AG04450 (cell line): ENCODE results near the gene DTX3. TPM values are rescaled to one million over a fixed set of nuclear protein-coding genes. Genes with fewer than 3 reads are reported as not detected.
"Not testable (repeated sequence)": the region's sequence is repeated elsewhere in the genome, so short reads cannot be mapped to it uniquely, and the experiment has no call there.

Experiments
- CTCF ChIA-PET: fragments of 300-600, 350-600 bp; formaldehyde crosslinking; extraction: SDS; loops from one replicate; lab custom pipeline; 2022; ENCODE audit warnings: antibody characterized with exemption, inconsistent platforms; lab: Charles Lee
- POLR2A ChIA-PET: fragments of 350-600 bp; formaldehyde crosslinking; extraction: SDS; loops from one replicate; lab custom pipeline; 2021; ENCODE audit warnings: antibody characterized with exemption, inconsistent platforms; lab: Yijun Ruan, JAX
- DNase-seq: peaks from one replicate; pipeline ENCODE4 v3.0.0-alpha.2; 2011; ENCODE audit warnings: low read depth, low spot score
- H3K27ac ChIP-seq: one replicate; pipeline ENCODE4 v1.5.1; 2012; ENCODE audit warnings: low read depth, low read length, control low read depth
- H3K27me3 ChIP-seq: one replicate; pipeline ENCODE4 v1.6.0; 2012; ENCODE audit warnings: low read length; ENCODE audit not compliant: control insufficient read depth, insufficient read depth
- H3K4me3 ChIP-seq: 2 replicates; pipeline ENCODE4 v1.5.1; 2011; ENCODE audit warnings: mild to moderate bottlenecking, low read depth, low read length, control low read depth
- H3K9me3 ChIP-seq: 2 replicates; pipeline ENCODE4 v1.5.1; 2012; ENCODE audit warnings: low read length; ENCODE audit not compliant: control insufficient read depth, insufficient read depth
- polyA plus RNA-seq: library from polyadenylated mRNA; depleted of rRNA; stranded (reverse); fragments of >200 nt; gene quantifications from 2 replicates; pipeline ENCODE4 v1.2.3, GENCODE V29; 2011; rRNA removed
- TF ChIP-seq, protein P1 (sequence below): IDR thresholded peaks from 2 replicates; pipeline ENCODE4 v1.5.1; 2011; ENCODE audit warnings: low read depth, low read length, control low read depth, inconsistent platforms

Gene DTX3
- polyA plus RNA-seq, 1 experiment = 24.8 TPM

DNA sequence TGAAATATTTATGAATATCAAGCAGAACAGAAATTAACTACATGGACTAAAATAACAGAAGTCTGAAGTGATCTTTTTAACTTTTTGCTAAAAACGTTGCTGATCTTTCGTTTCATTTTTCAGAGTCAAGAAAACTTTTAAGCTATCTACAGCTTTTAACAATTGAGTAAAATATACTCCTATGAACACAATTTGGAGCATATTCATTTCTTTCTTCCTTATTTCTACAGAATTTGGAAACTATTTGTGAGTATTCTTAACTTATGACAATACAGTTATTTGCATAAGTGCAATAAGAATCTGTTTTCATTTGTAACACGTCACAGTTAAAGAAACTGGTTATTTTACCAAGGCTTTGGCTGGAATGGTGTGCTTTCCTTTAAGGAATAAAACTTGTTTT is 49.4 kb downstream of the DTX3 start:
- Histone ChIP-seq H3K27ac (no peak overlapping the region), H3K9me3 (peaks cover 8% of the 10 kb centered on the region; the same call in 1 of the 2 replicates), H3K27me3 (peaks cover 2% of the 10 kb centered on the region), H3K4me3 (no peak overlapping the region)
- ChIA-PET CTCF (interaction anchor here (1.6 kb wide), 1 partner anchor 21 kb away, joined by 4 read pairs; the partner anchor contains the start of gene B4GALNT1), POLR2A (no interaction called here)
- DNase-seq = no peak
- TF ChIP-seq, protein P1, sequence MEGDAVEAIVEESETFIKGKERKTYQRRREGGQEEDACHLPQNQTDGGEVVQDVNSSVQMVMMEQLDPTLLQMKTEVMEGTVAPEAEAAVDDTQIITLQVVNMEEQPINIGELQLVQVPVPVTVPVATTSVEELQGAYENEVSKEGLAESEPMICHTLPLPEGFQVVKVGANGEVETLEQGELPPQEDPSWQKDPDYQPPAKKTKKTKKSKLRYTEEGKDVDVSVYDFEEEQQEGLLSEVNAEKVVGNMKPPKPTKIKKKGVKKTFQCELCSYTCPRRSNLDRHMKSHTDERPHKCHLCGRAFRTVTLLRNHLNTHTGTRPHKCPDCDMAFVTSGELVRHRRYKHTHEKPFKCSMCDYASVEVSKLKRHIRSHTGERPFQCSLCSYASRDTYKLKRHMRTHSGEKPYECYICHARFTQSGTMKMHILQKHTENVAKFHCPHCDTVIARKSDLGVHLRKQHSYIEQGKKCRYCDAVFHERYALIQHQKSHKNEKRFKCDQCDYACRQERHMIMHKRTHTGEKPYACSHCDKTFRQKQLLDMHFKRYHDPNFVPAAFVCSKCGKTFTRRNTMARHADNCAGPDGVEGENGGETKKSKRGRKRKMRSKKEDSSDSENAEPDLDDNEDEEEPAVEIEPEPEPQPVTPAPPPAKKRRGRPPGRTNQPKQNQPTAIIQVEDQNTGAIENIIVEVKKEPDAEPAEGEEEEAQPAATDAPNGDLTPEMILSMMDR = no peak

DNA sequence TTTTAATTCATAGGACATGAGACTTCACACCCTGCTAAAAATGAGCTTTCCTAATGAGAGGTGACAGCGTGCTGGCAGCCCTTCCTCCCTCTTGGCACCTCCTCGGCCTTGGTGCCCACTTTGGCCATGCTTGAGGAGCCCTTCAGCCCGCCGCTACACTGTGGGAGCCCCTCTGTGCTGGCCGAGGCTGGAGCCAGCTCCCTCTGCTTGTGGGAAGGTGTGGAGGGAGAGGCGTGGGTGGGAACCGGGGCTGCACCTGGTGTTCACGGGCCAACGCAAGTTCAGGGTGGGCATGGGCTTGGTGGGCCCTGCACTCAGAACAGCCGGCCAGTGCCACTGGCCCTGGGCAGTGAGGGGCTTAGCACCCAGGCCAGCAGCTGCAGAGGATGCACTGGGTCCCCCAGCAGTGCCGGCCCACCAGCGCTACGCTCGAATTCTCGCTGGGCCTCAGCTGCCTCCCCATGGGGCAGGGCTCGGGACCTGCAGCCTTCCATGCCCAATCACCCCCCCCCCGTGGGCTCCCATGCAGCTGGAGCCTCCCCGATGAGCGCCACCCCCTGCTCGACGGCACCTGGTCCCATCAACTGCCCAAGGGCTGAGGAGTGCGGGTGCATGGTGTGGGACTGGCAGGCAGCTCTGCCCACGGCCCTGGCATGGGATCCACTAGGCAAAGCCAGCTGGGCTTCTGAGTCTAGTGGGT is 51.1 kb downstream of the DTX3 start:
- Histone ChIP-seq H3K9me3 (peaks cover 8% of the 10 kb centered on the region; the same call in 1 of the 2 replicates), H3K27me3 (peaks cover 2% of the 10 kb centered on the region), H3K4me3 (no peak overlapping the region), H3K27ac (no peak overlapping the region)
- ChIA-PET CTCF (interaction anchor here (0.7 kb wide), 1 partner anchor 18 kb away, joined by 5 read pairs; no protein-coding TSS in a partner anchor), POLR2A (no interaction called here)
- TF ChIP-seq, protein P1 = no peak
- no peak for DNase-seq

DNA sequence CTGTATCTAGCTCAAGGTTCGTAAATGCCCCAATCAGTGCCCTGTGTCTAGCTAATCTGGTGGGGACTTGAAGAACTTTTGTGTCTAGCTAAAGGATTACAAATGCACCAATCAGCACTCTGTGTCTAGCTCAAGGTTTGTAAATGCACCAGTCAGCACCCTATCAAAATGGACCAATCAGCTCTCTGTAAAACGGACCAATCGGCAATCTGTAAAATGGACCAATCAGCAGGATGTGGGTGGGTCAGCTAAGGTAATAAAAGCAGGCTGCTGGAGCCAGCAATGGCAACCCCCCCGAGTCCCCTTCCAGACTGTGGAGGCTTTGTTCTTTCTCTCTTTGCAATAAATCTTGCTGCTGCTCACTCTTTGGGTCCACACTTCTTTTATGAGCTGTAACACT is 51.8 kb downstream of the DTX3 start:
- POLR2A ChIA-PET = not testable (repeated sequence)
- CTCF ChIA-PET = interaction anchor here (1.6 kb wide), 1 partner anchor 24 kb away, joined by 5 read pairs; the partner anchor contains the start of gene B4GALNT1

DNA sequence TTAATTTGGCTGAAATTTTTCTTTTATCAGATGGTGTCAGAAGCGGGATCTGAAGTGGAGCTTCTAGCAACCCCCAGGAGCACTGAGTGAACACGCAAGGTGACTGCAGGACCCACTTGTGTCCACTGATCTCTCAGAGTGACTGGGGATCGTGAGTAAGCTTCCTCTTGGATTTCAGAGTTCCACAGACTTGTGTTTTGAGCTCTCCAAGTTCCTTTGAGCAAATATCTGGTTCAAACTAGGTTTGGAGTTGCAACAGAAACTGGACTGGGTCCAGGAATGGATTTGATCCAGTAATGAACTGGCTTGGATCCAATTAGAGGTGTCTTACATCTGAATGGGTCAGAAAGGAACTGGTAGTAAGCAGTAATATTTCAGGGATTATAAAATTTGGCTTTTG is 53.1 kb downstream of the DTX3 start:
- H3K9me3 ChIP-seq = peaks cover 11% of the 10 kb centered on the region; the same call in 1 of the 2 replicates
- POLR2A ChIA-PET = no interaction called here
- peaks cover 2% of the 10 kb centered on the region for H3K27me3 ChIP-seq
- TF ChIP-seq, protein P1 = no peak
- no peak overlapping the region for H3K4me3 ChIP-seq
- CTCF ChIA-PET = interaction anchor here (0.8 to 1.6 kb wide), 2 partner anchors 24 to 25 kb away, joined by 4 to 5 read pairs; partner anchors contain the start of gene B4GALNT1
- DNase-seq = no peak
- H3K27ac ChIP-seq = no peak overlapping the region

More for the DNA sequence above, 51.8 kb downstream of the DTX3 start:
- DNase-seq, H3K27me3 ChIP-seq, H3K9me3 ChIP-seq, H3K27ac ChIP-seq, H3K4me3 ChIP-seq: not testable (repeated sequence)

DNA sequence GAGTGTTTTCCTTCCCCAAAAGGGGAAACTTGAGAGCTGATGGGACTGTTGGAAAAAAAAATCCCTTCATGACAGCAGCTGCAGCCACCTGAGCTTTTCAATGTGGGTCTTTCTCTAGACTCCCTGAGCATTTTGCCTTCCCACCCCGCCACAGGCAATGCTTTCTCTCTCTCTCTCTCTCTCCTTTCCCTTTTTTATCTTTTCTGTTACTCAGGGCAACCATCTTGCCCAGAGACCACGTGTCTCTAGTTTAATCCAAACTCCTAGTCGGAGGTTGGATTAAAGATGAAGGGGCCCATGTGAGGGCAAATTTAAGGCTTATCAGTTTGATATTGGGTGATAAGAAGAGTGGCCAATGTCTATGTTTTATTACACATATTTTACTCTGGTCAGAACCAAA is 54.3 kb downstream of the DTX3 start:
- Histone ChIP-seq H3K27ac (no peak overlapping the region), H3K4me3 (no peak overlapping the region), H3K27me3 (peaks cover 2% of the 10 kb centered on the region), H3K9me3 (peaks cover 11% of the 10 kb centered on the region; the same call in 1 of the 2 replicates)
- TF ChIP-seq, protein P1 = no peak
- ChIA-PET POLR2A (no interaction called here), CTCF (no interaction called here)
- DNase-seq = no peak

Other genes starting within 250 kb of the DTX3 start
- 19.3 and 20.0 TPM in 2 replicates for gene R3HDM2, start 173.8 kb upstream of the DTX3 start, polyA plus RNA-seq
- not detected in 2 replicates for gene INHBC, start 170.0 kb upstream of the DTX3 start, polyA plus RNA-seq
- gene INHBE, start 149.5 kb upstream of the DTX3 start, polyA plus RNA-seq = 10.8 TPM in 2 replicates
- gene GLI1, start 145.0 kb upstream of the DTX3 start, polyA plus RNA-seq = 8.3 and 9.7 TPM in 2 replicates
- gene ARHGAP9, start 125.0 kb upstream of the DTX3 start, polyA plus RNA-seq = 1.2 TPM in 2 replicates
- 236 and 252 TPM in 2 replicates for gene MARS1, start 116.8 kb upstream of the DTX3 start, polyA plus RNA-seq
- 64.9 and 69.0 TPM in 2 replicates for gene DDIT3, start 84.3 kb upstream of the DTX3 start, polyA plus RNA-seq
- gene MBD6, start 82.0 kb upstream of the DTX3 start, polyA plus RNA-seq = 3.3 and 4.9 TPM in 2 replicates
- gene DCTN2, start 57.6 kb upstream of the DTX3 start, polyA plus RNA-seq = 146 and 160 TPM in 2 replicates
- gene KIF5A, start 54.8 kb upstream of the DTX3 start, polyA plus RNA-seq = 0.38 and 0.45 TPM in 2 replicates
- 29.7 and 33.1 TPM in 2 replicates for gene PIP4K2C, start 13.6 kb upstream of the DTX3 start, polyA plus RNA-seq
- gene ARHGEF25, start 6.6 kb downstream of the DTX3 start, polyA plus RNA-seq = 23.4 and 26.0 TPM in 2 replicates
- 1.8 and 2.5 TPM in 2 replicates for gene B4GALNT1, start 28.4 kb downstream of the DTX3 start, polyA plus RNA-seq
- 309 and 310 TPM in 2 replicates for gene OS9, start 89.3 kb downstream of the DTX3 start, polyA plus RNA-seq
- gene AGAP2, start 133.9 kb downstream of the DTX3 start, polyA plus RNA-seq = 0.02 and 0.06 TPM in 2 replicates
- 32.7 and 45.9 TPM in 2 replicates for gene TSPAN31, start 140.2 kb downstream of the DTX3 start, polyA plus RNA-seq
- 251 and 288 TPM in 2 replicates for gene CDK4, start 147.5 kb downstream of the DTX3 start, polyA plus RNA-seq
- 3.6 and 3.7 TPM in 2 replicates for gene MARCHF9, start 150.3 kb downstream of the DTX3 start, polyA plus RNA-seq
- gene CYP27B1, start 162.3 kb downstream of the DTX3 start, polyA plus RNA-seq = 0.22 and 0.29 TPM in 2 replicates
- 20.1 and 23.5 TPM in 2 replicates for gene METTL1, start 167.3 kb downstream of the DTX3 start, polyA plus RNA-seq
- 6.8 and 7.6 TPM in 2 replicates for gene EEF1AKMT3, start 167.8 kb downstream of the DTX3 start, polyA plus RNA-seq
- 22.3 and 22.8 TPM in 2 replicates for gene TSFM, start 178.0 kb downstream of the DTX3 start, polyA plus RNA-seq
- gene AVIL, start 213.9 kb downstream of the DTX3 start, polyA plus RNA-seq = 3.5 and 4.7 TPM in 2 replicates
- 292 and 305 TPM in 2 replicates for gene CTDSP2, start 241.9 kb downstream of the DTX3 start, polyA plus RNA-seq